T follicular helper cell (primary cell): ENCODE results near the gene SMAD5.

Experiments
- DNase-seq: peaks from one replicate; pipeline ENCODE4 v3.0.0-alpha.2; 2020; ENCODE audit warnings: low read depth
- total RNA-seq, 2 experiments: gene quantifications; one replicate each; lab custom pipeline; 2026; lab: John Stamatoyannopoulos, UW

SMAD5 gene
- 19.5 to 50.6 reads per million in 2 experiments for total RNA-seq

DNA sequence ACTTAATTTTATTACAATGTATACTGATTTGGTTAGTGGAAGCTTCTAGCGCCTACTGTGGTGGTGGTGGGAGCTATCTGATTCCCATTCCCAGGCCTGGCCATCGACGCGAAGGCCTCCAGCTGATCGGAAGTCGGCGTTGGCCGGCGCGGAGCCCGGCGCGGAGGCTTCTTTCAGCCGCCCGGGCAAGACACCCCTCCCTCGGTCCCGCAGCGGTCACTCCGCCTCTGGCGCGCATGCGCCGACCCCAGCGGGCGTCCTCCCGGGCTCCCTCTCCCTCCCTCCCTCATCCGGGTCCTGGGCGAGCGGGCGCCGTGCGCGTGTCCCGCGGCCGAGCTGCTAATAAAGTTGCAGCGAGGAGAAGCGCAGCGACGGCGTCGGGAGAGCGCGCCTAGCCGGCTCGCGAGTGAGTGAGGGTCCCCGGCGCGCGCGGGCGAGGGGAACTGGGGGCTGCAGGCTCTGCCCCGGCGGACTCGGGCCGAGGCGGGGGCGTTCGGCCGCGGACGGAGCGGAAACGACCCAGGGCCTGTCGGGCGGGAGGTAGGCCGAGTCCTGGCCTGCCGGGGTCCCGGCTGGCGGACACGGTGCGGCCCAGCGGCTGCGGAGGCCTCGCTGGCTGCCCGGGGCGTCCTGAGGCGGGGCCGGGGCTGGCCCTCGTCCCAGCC lies at the start of gene SMAD5:
Gene SMAD5, plus strand, starts transcription at position 289 of the 665 bp plus-strand sequence. CDS start 20,916 bp downstream, outside the sequence.
- peak; percentile 60 for DNase-seq

GRCh38 chr5:136084698-136085097 lies 47.9 kb upstream of the SMAD5 start:
- DNase-seq: no peak

GRCh38 chr5:136086783-136087566 lies 45.7 kb upstream of the SMAD5 start:
- no peak for DNase-seq

- DNase-seq: no peak
Measured at GRCh38 chr5:136087961-136088871, 44.4 kb upstream of the SMAD5 start.

GRCh38 chr5:136089791-136090190 lies 42.9 kb upstream of the SMAD5 start:
- DNase-seq: no peak

GRCh38 chr5:136090319-136090718 lies 42.3 kb upstream of the SMAD5 start:
- DNase-seq: no peak

GRCh38 chr5:136094189-136094912 lies 38.3 kb upstream of the SMAD5 start:
- DNase-seq: no peak

DNA sequence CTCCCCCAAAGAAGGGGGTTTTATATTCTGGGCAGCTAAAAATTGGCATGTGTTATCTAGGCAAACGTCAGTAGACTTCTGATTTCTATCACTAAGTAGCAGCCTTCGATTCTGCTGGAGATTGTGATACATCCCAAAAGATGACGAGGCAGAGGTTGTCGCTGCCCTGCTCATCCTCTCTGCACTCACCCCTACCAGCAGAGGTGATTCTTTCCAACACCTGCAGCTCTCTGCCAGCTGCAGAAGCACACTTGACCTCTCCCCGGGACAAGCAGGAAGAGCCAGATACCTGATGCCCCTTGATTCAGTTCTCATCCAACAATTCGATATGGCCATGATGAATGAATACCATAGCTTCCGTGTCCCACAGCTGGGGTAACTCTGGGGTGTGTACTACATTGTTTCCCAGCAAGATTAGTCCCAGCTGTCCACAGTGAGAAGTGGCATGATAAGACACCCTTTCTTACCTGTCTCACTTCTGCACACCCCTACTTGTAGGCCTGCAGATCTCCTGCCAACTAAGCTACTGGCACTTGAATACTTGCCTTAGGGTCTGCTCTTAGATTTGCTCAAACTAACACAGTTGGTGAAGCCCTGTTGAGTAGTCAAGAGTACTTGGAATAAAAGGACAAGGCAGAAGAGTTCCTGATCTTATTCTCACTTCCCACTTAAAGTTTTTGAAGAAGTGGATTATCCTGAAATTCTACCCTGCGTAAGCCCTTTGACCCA lies 37.6 kb upstream of the SMAD5 start:
- no peak for DNase-seq

DNA sequence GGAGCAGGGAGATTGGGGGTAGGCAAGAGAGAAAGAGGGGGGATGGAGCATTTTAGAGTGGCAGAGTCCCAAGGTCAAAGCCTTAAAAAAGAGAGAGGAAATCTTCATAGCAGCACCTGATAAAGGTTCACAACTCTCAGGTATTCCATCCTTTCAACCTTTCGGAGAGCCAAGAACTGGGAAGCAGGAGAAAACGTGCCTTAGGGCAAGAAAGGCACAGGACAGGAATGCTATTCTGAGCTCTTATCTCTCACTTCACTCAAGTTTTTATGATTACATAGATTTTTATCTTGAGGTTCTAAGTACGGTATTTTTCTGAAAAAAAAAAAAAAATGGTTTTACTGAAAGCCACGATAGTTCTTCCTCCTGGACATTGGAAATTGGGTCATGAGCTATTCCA lies 34.5 kb upstream of the SMAD5 start:
- no peak for DNase-seq

- DNase-seq: no peak
Measured at GRCh38 chr5:136099870-136100269, 32.8 kb upstream of the SMAD5 start.

- DNase-seq: no peak
Measured at GRCh38 chr5:136101884-136102283, 30.8 kb upstream of the SMAD5 start.

GRCh38 chr5:136103118-136103517 lies 29.5 kb upstream of the SMAD5 start:
- DNase-seq: no peak

- no peak for DNase-seq
Measured at GRCh38 chr5:136104306-136104965, 28.2 kb upstream of the SMAD5 start.

- no peak for DNase-seq
Measured at GRCh38 chr5:136106351-136107031, 26.2 kb upstream of the SMAD5 start.

GRCh38 chr5:136108180-136108611 lies 24.4 kb upstream of the SMAD5 start:
- DNase-seq: no peak

- no peak for DNase-seq
Measured at GRCh38 chr5:136108766-136109165, 23.9 kb upstream of the SMAD5 start.

DNA sequence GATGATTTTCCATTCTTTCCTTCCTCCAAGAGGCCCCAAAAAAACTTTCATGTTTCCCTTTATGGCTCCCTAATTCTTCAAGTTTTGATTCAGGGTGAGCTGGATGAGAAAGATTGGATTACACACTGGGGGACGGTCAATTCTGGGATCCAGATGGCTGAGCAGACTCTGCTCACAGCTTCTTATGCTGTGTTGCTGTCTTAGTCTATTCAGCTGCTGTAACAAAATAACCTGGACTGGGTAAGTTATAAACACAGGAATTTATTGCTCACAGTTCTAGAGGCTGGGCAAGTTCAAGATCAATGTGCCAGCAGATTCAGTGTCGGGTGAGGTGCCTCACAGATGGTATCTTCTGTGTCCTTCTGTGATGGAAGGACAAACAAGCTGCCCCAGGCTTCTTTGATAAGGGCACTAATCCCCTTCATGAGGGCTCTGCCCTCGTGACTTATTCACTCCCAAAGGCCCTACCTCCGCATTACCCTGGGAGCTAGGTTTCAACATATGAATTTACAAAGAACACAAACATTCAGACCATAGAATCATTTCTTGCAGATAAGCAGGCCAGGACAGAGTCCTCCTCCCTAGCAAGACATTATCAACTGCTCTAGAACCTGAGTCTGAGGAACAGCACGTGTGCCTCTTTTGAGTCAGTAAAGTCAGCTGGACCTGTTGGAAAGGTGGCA lies 23.1 kb upstream of the SMAD5 start:
- no peak for DNase-seq

DNA sequence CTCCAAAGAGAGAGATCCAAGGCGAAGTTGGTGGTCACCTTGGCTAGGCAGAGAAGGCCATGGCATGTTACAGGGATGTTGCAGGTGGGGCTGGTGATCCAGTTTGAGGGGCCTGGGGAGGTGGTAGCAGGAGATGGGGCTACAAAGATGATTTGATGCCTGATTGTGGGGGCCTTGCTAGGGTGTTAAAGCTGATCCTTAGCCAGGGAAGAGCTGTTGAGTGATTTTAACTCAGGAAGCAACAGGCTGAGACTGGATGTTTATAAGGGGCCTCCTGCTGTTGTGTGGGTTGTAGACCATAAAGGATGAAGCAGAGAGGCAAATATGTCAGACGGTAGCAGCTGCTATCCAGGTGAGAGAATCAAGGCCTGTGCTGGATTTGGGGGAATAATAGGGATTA lies 19.0 kb upstream of the SMAD5 start:
- no peak for DNase-seq
